ENCODE measurements around the gene FAM181A.

FAM181A gene

DNA sequence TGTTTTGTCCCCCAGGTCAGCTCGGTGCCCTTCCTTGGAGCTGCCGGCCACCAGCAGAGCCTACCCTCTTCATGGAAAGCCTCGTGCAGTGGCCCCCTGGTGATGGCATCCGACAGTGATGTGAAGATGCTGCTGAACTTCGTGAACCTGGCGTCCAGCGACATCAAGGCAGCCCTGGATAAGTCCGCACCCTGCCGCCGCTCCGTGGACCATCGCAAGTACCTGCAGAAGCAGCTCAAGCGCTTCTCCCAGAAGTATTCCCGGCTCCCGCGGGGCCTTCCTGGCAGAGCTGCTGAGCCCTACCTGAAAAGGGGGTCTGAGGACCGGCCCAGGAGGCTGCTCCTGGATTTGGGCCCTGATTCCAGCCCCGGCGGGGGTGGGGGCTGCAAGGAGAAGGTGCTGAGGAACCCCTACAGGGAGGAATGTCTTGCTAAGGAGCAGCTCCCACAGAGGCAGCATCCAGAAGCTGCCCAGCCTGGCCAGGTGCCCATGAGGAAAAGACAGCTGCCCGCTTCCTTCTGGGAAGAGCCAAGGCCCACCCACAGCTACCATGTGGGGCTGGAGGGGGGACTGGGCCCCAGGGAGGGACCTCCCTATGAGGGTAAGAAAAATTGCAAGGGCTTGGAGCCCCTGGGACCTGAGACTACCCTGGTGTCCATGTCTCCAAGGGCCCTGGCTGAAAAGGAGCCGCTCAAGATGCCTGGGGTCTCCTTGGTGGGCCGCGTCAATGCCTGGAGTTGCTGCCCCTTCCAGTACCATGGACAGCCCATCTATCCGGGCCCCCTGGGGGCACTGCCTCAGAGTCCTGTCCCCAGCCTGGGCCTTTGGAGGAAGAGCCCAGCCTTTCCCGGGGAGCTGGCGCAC lies 1.3 kb downstream of the FAM181A start:
- peak in 9 of 58 donors; percentile 4 to 47 (median 20) for DNase-seq

DNA sequence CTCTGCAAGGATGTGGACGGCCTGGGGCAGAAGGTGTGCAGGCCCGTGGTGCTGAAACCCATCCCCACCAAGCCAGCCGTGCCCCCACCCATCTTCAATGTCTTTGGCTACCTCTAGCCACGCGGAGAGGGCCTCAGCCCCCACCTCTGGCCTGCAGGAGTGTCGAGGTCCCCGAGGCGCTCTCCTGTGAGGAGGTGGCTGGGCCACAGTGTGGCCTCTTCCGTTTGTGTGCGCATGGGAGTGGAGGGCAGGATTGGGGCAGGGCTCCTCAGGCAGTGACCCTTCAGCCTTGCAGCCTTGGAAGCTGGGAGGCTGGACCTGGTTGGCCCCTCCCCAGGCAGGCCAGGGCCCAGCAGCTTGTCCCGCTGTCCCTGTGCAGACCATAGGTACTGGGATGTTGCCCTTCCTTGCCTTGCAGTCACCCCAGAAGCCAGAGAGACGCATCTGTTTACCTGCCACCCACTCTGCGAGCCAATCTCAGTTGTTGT lies 1.9 kb downstream of the FAM181A start:
- DNase-seq: no peak

DNA sequence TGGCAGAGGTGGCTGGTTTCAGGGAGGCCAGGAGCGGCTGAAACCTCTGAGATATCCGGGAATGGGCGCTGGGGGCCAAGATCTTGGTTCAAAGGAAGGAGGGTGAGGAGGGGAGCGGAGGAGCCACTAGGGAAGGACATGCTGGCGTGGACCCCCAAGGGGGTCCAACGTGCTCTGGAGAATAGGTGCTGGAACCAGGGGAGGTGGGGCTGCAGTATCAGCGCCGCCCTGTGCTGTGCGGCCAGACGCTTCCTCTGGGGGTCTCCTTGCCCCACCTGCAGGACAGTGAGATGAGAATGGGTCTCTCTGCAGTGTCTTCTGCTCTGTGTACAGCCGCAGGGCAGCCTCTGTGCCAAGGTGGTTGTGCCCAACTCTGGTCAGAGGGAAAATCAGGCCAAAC lies 2.5 kb downstream of the FAM181A start:
- no peak for DNase-seq

GRCh38 chr14:93930296-93930988 lies 3.3 kb downstream of the FAM181A start:
- no peak for DNase-seq

DNA sequence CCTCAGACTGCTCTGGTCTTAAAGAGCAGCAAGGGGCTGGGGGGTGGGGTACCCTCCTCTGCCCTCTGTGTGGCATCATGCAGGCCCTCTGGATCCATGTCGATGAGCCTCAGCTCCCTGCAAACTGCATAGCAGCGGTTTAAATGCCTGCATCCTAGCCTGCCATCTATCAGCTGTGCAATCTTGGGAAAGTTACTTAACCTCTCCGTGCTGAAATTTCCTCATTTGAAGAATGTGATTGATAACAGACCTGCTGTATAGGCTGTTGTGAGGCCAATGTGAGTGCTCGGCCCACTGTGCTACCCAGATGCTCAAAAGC lies 3.8 kb downstream of the FAM181A start:
- DNase-seq: no peak

GRCh38 chr14:93932642-93933041 lies 5.5 kb downstream of the FAM181A start:
- no peak for DNase-seq

- no peak for DNase-seq
These were observed 8.1 kb downstream of the FAM181A start for GRCh38 chr14:93935213-93935612.

GRCh38 chr14:93936245-93936644 lies 9.1 kb downstream of the FAM181A start:
- no peak for DNase-seq

DNA sequence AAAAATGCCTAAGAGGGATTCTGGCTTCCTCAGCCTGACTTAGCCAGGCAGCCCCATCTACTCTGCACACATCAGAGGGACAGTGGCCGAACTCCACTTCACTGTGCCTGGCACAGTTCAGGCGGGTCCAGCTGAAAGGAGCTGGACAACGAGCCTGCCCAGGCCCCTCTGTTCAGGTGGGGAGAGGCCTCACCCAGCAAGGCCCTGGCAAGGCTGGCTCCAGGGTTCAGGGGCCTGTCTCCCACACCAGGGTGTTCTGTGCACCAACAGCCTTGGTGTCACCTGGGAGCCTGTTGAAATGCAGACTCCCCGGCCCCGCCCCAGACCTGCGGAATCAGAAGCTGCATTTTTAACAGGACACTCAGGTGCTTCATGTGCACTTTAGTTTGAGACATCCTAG lies 9.8 kb downstream of the FAM181A start:
- DNase-seq: no peak

DNA sequence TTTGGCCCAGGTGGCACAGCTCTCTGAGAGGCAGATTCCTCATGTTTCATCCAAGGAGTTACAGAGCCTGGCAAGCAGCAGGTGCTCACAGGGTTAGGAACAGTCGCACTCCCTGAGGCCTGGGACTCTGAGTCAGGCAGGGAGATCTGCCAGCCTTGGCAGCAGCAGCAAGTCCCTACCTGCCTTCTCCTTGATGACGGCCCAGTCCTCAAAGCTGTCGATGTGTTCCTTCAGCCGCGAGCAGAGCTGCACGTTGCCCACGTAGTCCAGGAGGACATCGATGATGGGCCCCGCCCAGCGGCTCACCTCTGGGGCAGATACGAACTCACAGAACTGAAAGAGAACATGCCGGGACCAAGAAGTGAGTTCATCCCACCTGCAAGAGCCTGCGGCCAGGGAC lies 10.4 kb downstream of the FAM181A start:
- no peak for DNase-seq

DNA sequence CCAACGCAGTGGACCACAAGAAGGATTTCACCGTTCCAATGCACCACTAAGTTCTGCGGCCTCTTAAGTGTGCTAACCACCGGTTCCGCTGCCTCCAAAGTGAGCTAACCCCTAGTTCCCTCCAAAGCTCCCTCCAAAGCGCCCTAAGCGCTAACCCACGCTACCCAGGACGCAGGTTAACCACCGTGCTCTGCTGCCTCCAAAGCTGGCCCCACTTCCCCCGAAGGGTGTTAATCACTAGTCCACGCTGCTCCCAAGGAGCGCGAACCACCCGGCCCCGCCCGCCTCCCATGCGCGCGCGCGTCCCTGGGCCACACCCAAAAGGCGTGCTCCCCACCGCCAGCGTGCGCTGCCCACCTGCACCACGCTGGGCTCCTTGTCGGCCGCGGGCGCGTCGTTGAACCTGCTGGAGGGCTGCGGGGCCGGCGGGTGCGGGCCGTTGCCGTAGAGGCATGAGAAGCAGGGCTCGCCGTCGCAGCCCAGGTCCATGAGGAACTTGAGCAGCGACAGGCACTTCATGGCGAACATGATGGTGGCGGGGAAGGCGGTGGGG lies 11.7 kb downstream of the FAM181A start:
- DNase-seq: no peak

- peak in 52 of 58 donors; percentile 13 to 83 (median 53) for DNase-seq
These were observed 12.4 kb downstream of the FAM181A start for GRCh38 chr14:93939304-93940229.

DNA sequence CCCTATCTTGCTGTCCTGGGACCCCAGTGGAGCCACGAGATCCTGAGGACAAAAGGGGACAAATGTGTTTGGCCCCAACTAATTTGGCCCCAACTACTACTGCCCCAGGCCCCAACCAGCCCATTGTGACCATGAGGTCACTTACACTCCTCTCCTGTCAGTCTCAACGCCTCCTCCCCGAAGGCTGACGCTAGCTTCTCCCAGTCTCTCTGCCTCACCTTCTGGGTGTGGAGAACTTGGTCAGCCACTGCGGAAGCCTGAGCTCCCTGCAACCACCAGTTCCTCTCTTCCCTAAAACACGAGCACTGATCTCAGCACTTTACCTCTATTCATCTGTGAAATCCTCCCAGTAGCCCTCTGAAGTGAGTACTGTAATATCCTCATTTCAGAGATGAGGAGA lies 13.3 kb downstream of the FAM181A start:
- DNase-seq: no peak

- no peak for DNase-seq
These were observed 14.3 kb downstream of the FAM181A start for GRCh38 chr14:93941293-93941910.

- DNase-seq: no peak
These were observed 15.9 kb downstream of the FAM181A start for GRCh38 chr14:93943052-93943451.

GRCh38 chr14:93943930-93944329 lies 16.8 kb downstream of the FAM181A start:
- DNase-seq: no peak

DNA sequence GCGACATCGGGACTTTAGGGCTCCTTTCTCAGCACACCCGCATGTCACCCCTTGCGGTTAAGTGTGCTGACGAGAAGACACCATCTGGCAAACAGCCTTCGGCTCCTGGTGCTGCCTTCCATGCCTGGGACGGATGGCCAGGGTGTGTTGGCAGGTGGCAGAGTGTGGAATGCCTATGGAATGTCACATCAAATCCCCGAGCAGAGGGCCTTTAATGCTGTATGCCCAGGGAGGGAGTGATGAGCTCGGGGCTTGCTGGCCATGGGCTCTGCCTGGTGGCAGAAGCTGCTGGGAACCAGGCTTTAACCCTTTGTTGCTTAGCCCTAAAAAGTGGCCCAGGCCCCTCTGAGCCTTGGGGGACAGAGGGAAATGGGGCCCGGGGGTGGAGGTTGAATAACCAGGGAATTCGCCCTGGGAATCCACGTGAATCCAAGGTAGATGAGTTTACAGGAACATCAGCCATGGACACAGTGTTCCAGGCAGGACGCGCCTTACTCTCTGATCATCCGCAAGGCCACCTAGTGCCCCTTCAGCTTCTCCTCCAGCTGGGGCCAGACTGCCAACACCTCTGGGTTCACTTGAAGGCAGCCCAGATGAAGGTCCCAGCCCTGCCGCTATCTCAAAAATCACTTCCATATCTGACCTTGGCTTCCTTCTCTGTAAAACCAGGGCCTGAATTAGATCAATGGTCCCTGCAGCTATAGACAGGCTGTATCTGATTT lies 17.4 kb downstream of the FAM181A start:
- no peak for DNase-seq

- no peak for DNase-seq
These were observed 17.9 kb downstream of the FAM181A start for GRCh38 chr14:93945070-93945399.

- DNase-seq: no peak
These were observed 19.0 kb downstream of the FAM181A start for GRCh38 chr14:93946104-93946503.

DNA sequence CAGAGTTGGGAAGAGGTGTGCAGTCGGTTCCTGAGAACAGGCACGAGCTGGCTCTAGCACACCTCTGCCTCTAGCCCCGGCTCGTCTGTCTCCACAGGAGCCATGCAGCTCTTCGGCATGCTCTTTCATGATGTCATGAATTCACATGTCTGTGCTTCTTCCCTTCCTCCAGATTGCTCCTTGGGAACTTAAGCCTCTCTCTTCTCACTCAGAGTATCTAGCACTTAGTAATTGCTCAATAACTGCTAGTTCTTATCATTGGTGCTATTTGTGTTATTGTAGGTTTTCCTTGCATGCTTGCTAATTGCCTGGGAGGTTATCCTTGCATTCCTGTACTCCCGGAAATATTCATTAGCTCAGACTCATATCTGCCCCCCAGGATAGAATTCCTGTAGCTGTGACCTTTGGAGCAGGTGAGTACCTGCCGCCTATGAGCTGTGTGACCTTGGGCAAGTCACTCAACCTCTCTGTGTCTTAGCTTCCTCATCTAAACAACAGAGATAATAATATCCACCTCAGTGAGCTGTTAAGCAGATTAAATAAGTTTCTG lies 19.5 kb downstream of the FAM181A start:
- DNase-seq: no peak

Measured in anterior cingulate cortex (tissue), 58 donors.